DMS53 treated with DMSO at 0.1 percent for 48 hours (cell line): ENCODE measurements around the gene UBAP1.
"Not testable (repeated sequence)": the region's sequence is repeated elsewhere in the genome, so short reads cannot be mapped to it uniquely, and the experiment has no call there.

Experiments
- DNase-seq: peaks from one replicate; lab custom pipeline; 2025; ENCODE audit not compliant: unreplicated experiment; lab: John Stamatoyannopoulos, UW

Gene UBAP1

DNA sequence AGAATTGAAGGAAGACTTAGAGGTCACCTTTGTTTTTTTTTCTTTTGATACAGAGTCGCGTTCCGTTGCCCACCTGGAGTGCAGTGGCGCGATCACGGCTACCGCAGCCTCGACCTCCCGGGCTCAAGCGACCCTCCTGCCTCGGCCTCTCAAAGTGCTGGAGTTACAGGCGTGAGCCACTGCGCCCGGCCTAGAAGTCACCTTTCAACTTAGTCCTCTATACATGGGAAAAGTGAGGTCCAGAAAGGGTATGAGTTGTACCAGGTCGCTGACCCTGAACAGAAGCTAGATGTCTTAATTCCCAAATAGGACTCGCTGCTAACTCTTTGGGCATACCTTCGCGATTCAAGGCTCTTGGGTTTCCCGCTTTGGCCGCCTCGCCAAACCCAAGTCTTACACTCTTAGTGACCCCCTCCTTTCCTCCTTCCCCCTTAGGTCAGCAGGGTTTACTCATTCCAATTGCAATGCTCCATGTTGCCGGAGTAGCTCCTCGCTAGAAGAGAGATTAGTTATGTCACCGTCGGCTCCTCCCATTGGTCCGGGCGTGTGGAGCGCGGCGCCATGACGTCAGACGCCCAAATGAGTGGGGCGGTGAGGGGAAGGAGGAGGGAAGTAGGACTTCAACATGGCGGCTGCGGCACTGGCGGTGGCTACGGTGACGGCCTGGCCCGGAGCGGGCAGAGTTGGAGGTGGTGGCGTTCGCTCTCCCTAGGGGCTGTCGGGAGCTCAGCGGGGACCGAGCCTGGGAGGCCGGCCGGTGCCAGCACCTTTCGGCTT is at the start of gene UBAP1:
UBAP1 (plus strand) TSS at position 608 of the 777 bp plus-strand sequence. CDS start 41,872 bp downstream, outside the sequence.
- peak; percentile 85 for DNase-seq

DNA sequence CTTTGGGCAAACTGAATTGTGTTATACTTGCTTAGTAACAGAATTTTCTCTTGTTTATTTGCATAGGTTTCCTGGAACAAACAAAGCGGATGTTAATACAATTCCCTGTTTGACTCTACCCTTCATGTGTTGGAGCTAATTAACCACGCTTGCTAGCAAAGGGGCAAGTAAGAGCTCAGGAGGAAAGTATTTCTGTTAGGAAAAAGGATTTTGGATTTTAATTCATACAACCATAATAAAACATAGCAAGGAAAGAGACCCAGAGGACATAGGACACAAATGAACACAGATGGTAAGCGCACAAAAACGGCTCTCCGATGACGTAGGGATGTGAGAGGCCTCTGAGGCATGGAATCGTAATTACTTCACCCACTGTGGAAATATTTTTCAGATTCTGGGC is 47.3 kb upstream of the UBAP1 start:
- no peak for DNase-seq

DNA sequence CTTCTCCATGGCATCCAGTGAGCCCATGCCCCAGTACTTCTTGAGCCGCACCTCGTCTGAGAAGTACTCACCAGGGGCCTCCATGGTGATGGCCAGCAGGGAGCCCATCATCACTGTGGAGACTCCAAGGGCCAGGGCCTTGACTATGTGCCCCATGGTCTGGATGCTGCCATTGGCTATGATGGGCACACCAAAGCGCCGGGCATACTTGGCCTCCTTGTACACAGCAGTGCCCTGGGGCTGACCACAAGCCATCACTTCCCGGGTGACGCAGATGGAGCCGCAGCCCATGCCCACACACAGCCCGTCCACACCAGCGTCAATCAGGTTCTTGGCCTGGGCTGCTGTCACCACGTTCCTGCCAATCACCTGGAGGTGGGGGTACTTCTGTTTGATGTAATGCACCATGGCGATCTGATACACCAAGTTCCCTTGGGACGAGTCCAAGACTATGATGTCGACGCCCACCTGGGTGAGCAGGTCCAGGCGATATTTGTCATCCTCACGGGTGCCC is 45.4 kb upstream of the UBAP1 start:
- DNase-seq, result no peak

DNA sequence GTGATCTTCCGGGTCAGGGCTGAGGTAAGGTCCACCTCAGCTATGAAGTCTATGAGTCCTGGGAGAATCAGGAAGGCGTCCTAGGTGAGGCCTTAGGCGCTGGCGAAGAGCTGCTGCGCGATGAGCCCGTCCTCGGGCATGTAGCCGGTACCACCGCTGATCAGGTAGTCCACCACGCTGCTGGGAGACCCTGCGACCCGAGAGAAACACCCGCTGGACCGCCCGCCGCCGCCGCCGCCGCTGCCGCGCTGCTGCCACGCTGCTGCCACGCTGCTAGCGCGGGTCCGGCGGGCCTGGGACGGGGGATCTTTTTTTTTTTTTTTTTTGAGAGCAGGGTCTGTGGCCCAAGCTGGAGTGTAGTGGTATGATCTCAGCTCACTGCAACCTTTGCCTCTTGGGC is 44.3 kb upstream of the UBAP1 start:
- DNase-seq, result no peak

DNA sequence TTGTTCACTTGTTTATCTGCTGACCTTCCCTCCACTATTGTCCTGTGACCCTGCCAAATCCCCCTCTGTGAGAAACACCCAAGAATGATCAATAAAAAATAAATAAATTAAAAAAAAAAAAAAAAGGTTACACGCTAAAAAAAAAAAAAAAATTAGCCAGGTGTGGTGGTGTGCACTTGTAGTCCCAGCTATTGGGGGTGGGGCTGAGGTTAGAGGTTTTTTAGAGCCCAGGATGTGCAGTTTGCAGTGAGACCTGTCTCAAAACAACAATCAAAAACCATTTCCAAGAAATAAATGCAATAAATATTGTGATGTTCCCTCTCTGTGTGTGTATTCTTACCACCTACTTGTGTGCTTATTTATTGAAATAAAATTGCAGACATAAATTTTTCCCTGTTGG is 40.2 kb upstream of the UBAP1 start:
- DNase-seq, result not testable (repeated sequence)

DNA sequence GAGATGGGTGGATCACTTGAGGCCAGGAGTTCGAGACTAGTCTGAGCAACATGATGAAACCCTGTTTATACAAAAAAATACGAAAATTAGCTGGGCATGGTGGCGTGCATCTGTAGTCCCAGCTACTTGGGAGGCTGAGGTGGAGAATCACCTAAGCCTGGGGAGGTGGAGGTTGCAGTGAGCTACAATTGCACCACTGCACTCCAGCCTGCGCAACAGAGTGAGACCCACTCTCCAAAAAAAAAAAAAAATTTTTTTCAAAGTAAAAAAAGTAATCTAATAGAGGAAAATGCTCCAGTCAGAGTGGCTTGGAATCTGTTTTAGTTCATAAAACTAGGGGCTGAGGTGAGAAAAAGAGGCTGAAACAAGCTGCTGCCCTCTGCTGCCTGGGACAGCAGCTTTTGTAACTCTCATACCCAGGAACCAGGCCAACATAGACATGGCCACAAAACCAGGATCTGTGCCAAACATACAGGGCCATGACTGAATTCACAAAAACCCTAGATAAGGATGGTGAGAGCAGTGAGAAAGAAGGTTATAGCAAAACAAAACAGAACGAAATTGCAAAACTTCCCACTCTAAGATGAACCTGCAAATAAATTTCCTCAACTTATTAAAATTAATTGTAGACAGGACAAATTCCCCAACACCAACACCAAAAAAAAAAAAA is 39.2 kb upstream of the UBAP1 start:
- no peak for DNase-seq

DNA sequence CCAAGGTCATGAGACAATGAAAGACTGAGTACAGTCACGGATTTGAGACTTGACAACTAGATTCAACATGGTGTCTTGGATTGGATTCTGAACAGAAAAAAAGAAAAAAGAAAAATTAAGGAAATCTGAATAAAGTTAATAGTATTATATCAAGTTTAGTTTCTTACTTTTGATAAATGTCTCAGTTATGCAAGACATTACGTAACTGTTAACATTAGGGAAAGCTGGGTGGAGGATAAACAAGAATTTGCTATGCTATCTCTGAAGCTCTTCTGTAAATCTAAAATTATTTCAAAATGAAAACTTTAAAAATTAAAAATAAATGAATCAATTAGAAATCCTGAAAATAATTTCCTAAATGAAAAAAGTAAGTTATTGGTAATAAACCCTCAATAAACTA is 38.0 kb upstream of the UBAP1 start:
- DNase-seq, result no peak

DNA sequence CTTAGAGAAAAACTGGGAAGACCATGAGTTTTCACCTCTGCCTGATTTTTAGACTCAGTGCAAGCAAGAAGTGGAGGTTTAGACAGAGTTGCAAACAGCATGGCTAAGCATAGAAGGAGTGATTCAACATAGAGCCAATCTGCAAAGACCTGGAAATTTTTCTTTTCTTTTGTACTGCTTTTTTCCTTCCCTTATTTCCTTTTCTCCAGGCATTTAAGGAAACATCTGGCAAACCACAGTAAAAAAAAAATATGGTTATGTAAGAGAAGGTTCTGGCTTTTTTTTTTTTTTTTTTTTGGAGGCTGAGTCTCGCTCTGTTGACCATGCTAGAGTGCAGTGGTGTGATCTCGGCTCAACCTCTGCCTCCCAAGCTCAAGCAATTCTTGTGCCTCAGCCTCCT is 35.7 kb upstream of the UBAP1 start:
- DNase-seq, result no peak

DNA sequence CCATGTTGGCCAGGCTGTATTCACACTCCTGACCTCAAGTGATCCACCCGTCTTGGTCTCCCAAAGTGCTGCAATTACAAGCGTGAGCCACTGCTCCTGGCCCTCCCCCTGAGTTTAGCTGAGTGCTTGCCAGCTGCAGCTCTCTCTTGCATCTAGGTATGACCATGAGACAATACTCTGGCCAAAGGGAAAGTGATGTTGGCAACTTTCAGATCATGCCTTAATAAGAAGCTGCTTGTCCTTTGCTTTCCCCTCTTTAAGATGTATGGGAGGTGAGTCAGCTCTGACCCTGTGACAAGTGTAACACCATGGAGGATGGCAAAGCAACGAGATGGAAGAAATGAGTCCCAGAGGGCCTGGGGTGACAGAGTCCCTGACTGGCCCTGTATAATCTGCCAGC is 33.7 kb upstream of the UBAP1 start:
- no peak for DNase-seq

DNA sequence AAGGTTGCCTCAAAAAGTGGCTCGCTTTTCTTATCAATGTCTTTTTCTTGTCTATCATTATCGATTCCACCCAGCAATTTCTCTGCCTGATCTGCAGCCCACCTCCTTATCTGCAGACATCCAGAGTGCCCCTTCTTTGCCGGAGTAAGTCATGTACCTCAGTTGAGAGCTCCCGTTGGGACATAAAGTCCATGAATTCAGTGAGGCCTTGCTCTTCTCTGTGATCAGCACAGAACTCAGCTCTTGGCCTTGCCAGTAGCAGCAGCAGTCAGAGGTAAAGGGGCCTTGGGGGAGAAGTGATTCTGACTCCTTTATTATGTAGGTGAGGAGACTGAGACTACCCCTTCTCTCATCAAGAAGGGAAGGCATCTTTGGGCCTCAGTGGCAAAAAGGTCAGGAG is 27.4 kb upstream of the UBAP1 start:
- DNase-seq, result no peak

DNA sequence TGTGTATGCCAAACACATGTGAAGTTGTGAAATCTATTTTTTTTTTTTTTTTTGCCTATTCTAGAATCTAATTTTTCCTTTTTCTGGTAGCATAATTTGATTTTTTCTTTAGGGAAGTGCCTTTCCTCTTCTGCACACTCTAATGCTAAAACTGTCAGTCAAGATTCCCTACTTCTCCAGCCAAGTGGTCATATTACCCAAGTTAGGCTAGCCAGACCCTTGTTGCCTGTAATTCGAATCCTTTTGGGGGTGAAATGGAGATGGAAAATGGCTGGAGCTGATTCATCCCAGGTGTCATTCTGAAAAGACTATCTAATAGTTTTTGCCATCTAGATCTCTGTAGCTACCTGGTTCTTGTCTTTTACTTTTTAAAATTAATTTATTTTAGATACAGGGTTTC is 24.8 kb upstream of the UBAP1 start:
- DNase-seq, result no peak

DNA sequence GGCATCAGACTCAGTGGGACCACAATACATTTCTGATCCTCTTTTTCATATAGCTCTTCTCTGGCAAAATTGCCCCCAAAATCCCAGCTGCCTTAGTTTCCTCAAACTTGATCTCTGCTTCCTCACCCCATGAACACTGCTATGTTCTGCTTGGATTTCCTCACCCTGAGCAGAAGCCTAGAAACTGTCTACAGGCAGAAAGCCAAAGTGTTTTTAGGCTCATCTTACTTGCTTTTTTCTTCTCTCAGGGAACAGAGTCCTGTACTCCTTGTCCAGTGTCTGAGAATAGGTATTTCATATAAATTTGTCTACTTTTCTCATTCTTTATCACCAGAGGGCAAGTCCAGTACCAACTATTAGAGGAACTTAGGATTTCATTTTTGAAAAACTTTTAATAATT is 21.5 kb upstream of the UBAP1 start:
- no peak for DNase-seq

DNA sequence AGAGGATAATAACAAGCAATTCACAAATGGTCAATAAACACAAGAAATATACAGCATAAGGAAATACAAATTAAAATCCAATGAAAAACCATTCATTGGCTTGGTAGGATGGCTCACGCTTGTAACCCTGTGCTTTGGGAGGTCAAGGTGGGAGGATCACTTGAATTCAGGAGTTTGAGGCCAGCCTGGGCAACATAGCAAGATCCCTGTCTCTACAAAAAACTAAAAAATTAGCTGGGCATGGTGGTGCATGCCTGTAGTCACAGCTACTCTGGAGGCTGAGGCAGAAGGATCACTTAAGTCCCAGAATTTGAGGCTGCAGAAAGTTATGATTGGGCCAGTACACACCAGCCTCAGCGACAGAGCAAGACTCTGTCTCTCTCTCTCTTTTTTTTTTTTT is 20.9 kb upstream of the UBAP1 start:
- no peak for DNase-seq

DNA sequence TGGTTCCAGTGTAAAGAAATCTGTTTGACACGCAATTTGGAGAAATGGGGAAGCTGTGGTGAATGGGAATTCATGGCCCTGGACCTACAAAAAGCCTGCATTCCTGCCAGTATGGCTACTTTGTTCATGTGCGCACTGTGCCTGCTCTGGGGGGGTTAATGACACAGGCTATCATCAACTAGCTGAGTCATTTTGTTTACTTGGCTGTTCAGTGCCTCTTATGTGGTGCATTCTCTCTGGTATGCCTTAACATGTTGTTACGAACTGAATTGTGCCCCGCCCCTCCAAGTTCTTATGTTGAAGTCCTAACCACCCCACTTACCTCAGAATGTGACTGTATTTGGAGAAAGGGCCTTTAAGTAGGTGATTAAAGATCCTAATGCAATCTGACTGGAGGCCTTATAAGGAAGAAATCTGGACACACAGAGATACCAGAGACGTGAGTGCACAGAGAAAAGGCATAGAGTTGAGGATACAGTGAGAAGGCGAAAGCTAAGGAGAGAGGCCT is 20.4 kb upstream of the UBAP1 start:
- peak; percentile 81 for DNase-seq

DNA sequence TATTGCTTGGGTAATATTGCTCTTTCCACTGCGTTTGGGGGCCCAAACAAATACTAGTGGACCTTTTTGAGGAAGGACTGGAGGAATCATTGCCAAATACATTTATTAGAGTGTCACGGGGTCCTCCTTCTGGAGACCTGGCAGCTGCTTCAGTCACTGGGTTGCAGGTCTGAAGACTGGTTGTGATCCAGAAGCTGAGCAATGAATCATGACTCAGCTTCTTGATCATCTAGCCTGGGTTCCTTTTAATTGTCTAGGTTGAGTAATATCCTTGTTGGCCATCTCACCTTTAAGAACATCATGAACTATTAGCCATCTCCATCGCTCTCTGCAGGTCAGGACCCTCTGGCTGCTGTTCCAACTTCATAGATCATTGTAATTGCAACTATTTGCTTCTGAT is 15.4 kb upstream of the UBAP1 start:
- DNase-seq, result no peak

DNA sequence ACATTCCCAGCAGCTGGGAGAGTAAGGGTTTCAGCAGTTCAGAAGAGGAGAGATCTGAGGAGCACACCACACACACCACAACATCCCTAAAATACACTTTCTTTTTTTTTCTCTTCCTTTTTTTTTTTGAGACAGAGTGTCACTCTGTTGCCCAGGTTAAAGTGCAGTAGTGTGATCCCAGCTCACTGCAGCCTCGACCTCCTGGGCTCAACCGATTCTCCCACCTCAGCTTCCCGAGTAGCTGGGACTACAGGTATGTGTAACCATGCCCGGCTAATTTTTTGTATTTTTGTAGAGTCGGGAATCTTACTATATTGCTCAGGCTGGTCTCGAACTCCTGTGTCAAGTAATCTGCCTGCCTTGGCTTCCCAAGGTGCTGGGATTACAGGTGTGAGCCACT is 9.7 kb upstream of the UBAP1 start:
- no peak for DNase-seq

DNA sequence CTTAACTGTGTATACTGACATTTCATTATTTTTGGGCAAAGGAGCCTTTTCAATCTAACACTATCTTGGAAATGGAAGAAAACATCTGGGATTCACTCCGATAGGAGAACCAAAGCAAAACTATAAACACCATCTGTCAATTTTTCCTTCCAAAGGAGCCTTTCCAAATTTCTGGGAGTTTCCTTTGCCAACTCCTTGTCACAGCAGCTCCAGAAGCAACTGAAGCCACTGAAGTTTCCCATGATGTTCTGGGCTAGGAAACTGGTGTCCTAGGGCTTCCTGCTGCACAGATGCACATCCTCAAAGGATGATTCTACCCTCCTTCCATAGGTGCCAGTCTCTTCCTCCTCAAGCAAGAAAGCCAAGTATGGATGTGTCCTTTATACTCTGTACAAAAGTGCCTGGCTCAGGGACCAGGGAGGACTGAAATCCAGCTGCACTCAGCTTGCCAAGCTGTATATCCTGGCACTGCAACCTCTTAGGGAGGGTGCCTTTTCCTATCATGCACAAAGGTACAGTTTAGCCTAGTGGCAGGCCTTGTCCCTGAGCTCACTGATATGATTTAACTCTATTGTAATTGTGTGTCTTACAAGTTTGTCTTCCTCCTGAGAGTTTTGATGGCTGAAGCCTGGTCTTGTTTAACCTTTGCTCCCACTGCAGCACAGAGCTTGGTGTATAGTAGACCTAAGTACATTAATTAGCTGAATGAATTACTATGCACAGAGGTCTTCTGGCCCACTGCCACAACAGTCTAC is 8.4 kb upstream of the UBAP1 start:
- DNase-seq, result no peak

DNA sequence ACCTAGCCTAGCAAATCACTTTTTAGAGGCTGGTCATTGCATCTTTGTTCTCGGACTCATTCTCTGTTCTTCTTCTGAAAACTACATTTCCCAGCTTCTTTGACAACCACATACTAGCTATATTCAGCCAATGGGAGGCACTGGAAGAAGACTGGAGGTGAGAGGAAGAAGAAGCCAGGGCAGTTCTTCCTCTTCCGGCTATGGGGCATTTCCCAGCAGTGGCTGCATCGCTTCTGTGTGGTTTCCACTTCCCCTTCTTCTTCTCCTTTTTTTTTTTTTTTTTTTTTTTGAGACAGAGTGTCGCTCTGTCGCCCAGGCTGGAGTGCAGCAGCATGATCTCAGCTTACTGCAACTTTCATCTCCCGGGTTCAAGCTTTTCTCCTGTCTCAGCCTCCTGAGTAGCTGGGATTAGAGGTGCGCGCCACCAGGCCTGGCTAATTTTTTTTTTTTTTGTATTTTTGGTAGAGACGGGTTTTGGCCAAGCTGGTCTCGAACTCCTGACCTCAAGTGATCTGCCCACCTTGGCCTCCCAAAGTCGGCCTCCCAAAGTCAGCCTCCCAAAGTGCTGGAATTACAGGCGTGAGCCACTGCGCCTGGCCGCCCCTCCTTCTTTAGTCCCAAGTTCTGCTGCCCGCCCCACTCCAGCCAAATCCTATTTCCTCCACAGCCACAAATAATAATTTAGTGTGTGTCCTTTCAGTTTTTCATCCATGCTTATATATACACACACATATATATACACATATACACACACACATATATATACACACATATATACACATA is 6.9 kb upstream of the UBAP1 start:
- no peak for DNase-seq

DNA sequence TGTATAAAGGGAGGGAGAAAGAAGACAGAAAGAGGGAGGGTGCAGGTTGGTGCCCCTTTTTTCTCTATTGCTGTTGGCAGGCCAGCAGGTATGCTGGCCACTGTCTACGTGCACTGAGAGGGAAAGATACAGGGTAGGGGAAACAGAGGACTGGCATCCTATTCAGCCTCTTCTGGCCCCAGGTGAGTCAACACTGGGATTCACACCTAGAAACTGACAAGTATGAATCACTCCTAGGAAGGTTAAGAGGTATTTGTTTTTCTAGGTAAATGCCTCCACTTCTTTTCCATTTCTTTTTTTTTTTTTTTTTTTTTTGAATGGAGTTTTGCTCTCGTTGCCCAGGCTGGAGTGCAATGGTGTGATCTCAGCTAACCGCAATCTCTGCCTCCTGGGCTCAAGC is 2.8 kb upstream of the UBAP1 start:
- peak; percentile 61 for DNase-seq

DNA sequence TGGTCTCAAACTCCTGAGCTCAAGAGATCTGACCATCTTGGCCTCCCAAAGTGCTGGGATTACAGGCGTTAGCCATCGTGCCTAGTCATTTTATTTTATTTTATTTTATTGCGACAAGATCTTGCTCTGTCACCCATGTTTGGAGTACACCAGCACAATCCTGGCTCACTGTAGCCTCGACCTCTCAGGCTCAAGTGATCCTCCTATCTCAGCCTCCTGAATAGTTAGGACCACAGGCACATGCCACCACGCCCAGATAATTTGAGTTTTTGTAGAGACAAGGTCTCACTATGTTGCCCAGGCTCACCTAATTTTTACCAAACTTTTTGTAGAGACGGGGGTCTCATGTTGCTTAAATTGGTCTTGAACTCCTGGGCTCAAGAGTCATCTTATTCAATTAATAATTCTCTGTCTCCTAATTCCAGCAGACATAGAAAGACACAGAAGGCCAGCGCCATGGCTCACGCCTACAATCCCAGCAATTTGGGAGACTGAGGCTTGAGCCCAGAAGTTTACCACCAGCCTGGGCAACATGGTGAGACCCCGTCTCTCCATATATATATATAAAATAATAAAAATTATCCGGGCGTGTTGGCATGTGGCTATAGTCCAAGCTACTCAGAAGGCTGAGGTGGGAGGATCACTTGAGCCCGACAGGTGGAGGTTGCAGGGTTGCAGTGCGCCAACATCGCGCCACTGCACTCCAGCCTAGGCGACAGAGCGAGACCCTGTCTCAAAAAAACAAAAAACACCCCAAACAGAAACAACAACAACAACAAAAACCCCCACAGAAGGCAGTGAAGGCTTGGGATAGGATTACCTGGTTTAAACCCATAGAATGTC is 1.0 kb upstream of the UBAP1 start:
- DNase-seq, result no peak
